Right kidney (tissue), 1 donor: ENCODE data around the gene ZNF598.

ENCODE experiments used
- DNase-seq: peaks from one replicate; pipeline ENCODE4 v3.0.0-alpha.2; 2016

Gene ZNF598

DNA sequence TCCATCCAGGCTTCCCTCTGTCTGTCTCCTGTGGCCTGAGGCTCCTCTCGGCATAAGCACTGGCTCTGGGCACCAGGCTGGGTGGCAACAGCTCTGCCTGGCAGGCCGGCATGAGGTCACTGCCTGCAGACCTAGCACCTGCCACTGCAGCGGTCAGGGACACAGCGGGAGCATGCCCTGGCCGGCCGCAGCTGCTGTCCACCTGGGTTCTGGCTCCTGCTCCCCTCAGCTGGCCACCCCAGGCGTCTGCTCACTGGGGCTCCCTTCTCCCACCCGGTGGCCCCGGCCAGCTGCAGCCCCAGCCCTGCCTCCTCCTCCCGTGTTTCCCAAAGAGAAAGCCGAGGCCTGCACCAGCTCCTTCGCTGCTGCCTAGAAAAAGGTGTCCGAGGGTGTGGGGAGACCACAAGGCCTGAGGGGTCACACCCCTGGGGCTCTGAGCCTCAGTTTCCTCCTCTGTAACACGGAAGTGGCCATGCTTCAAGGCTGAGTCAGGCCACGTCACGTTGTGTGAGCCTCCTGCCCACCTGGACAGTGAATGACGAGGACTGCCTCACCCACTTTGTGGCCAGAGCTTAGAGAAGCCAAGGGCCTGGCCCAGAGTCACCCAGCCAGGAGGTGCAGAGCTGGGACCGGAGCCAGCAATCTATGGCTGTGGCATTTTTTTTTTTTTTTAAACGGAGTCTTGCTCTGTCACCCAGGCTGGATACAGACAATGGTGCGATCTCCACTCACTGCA lies 31.3 kb upstream of the ZNF598 start:
- no peak for DNase-seq

DNA sequence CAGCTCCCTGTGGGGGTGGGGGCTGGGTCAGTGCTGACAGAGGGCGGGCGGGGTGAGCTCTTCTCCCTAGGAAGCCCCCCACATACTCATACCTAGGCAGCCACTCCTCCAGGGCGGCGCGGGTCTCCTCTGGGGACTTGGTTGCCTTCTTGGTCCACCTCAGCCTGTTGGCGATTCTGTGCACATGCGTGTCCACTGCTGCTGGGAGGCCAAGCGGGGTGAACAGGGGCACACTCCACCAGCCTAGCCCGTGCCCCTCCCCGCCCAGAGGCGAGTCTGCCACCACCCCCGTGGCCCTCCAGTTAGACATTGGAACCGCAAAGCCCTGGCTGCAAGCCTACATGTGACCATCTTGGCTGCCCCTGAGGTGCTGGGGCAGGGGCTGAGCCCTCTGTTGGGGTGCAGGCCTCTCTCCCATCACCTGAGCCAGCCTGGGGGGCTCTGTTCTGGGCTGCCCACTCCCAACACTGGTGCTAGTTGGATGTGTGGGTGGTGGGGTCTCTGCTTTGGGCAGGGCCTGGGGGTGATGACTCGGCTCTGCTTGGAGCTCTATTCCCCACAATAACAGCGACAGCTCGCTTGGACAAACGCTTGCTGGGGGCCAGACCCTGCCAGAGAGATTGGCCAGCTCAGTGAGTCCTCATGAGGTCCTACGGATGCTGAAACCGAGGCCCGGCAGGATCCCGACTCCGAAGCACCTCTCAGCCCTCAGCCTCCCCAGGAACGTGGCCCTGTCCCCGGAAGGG lies 30.6 kb upstream of the ZNF598 start:
- DNase-seq, result no peak

DNA sequence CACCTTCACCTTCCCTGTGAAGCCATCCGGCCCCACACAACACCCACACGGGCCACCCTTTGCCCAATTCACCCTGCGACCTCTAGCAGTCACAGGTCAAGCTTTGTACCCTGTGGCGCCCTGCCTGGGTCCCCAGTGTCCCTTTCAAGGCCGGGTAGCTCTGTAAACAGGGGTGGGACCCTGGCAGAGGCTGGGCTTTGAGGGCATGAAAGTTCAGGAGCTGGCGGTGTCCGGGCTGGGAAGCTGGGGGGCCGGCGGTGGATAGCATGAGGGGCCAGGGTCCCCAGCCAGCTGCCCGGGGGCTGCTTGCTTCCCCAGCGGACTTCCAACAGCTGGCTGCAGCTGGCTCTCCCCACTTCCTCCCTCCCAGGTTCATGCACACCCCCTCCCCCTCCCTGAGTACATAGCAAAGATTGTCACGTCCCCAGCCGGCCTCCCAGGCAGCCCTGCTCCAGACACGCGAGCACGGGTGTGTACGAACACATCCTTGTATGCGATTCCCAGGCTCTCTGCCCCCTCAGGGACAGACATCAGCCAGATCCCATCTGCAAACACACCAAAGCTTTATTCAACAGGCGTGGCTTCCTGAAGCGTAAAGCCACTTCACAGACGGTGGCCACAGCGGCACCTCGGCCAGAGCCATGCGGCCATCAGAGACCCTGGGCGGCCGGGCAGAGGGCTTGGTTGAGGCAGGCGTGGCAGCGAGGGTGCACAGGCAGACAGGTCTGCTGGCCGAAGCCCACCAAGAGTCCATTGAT lies 29.8 kb upstream of the ZNF598 start:
- DNase-seq, result peak; percentile 73

DNA sequence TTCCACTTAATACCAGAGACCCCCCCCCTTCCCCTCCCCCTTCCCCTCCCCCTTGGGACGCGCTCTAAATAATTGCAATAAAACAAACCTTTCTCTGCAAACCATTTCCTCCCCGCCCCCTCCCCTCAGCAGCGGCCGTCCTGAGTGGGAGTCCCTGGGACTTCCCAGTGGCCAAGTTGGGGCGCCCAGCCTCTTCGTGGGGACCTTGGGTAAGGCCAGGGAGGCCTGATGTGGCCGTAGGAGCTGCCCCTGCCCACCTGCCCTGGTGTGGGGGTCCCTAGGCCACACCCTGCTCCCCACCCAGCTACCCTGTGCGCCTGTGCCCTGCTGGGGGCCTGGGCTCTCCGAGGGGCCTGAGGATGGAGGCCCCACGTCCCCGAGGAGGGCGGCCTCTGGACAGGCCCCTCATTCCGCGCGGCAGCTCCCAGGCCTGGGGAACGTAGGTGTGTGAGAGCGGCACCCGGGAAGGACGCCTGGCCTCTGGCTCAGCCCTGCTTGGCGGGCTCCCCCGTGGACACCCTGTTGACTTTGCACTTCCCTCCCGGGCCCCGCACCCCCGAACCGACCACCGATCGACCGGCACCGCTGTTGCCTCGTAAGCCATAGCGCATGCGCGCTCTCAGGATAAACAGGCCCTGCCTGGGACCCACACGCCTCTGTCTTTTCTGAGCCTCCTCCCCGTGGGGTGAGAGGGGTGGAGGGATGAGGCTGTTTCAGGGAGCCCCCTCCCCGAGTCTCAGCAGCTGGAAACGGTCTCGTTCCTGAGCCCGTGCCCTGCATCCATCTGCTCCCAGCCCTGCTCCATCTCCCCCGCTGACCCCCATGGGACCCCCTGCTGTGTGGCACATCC lies 29.0 kb upstream of the ZNF598 start:
- DNase-seq, result peak; percentile 69

DNA sequence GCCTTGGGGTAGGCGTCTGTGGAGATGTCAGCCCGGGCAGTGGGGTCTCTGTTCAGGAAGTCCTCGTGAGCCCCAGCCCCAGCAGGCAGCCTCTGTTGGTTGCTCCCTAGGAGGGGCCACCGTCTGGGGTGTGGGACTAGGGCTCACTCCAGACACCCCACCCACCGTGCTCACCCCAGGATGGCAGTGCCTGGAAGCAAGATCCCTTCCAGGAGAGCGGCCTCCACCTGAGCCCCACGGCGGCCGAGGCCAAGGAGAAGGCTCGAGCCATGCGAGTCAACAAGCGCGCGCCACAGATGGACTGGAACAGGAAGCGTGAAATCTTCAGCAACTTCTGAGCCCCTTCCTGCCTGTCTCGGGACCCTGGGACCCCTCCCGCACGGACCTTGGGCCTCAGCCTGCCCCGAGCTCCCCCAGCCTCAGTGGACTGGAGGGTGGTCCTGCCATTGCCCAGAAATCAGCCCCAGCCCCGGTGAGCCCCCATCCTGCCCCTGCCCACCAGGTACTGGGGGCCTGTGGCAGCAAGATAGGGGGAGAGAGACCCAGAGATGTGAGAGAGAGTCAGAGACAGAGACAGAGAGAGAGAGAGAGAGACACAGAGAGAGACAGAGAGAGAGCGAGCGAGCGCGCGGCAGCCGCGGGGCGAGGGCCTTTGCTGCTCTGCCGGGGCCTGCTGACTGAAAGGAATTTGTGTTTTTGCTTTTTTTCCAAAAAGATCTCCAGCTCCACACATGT lies 28.2 kb upstream of the ZNF598 start:
- no peak for DNase-seq

DNA sequence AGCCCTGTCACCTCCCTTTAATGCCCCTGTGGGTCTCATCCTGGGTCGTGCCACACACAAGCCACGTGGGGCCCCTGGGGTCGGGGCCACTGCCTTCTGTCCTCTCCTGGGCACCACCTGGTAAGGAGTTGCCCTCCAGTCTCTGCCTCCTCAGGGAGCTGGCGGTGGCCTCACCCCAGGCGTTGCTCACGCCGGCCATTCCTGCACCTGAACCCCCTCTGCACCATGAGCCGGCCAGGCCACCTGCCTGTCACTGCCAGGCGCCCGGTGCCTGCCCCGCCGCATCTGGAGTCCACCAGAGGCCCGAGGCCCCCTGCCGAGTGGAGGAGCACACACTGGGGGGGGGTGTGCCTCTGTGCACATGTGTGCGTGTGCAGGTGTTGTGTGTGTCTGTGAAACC lies 27.5 kb upstream of the ZNF598 start:
- no peak for DNase-seq

DNA sequence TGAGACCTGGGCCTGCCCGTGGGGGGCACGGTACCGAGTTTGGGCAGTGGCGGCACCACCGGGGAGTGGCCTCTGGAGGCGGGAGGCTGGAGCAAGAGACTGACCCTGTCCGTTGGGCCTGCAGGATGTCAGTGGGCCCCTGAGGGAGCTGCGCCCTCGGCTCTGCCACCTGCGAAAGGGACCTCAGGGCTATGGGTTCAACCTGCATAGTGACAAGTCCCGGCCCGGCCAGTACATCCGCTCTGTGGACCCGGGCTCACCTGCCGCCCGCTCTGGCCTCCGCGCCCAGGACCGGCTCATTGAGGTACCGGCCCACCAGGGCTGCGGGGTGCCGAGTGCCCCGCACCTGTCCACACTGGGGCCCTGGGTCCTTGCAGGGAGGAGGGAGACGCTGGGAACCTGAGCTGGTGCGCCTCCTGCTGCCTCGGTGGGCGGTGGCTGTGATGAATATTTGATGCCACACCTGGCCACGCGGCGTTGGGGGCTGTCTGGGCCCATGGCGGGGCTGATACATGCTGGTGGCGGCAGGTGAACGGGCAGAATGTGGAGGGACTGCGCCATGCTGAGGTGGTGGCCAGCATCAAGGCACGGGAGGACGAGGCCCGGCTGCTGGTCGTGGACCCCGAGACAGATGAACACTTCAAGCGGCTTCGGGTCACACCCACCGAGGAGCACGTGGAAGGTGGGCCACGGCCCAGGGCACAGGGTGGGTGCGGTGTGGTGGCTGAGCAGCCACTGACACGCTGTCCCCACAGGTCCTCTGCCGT lies 26.8 kb upstream of the ZNF598 start:
- no peak for DNase-seq

DNA sequence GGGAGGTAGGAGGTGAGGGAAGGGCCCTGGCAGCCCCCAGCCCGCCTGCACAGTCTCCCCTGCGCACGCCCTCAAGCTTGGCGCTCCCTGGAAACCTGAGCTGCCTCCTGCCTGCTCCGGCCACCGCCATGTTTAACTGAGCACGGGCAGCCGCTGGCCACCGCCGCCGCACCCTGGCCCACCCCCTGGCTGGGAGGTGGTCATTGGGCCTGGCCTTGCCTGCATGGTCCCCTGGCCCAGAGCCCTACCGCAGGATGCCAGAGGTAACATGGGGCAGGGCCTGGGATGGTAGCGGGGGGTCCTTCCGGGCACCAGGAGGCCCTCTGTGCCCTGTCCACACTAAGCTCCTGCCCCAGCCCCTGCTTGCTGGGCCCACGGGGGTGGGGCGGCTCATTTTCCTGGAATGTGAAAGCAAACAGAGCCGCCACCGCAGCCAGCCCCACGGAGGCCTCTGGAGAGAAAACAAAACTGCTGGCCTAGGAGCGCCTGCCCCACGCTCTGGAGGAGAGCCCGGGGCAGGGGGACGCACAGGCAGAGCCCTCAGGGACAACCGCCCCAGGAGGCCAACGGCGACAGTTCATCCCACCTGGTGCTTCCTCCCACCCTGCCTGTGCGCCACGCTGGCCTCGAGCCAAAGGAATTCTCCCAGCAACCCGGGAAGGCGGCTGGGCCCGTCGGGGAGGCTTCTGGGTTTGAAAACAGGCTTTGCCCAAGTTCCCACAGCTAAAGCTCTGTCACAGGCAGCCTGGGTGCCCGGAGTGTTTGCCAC lies 26.0 kb upstream of the ZNF598 start:
- peak; percentile 89 for DNase-seq

DNA sequence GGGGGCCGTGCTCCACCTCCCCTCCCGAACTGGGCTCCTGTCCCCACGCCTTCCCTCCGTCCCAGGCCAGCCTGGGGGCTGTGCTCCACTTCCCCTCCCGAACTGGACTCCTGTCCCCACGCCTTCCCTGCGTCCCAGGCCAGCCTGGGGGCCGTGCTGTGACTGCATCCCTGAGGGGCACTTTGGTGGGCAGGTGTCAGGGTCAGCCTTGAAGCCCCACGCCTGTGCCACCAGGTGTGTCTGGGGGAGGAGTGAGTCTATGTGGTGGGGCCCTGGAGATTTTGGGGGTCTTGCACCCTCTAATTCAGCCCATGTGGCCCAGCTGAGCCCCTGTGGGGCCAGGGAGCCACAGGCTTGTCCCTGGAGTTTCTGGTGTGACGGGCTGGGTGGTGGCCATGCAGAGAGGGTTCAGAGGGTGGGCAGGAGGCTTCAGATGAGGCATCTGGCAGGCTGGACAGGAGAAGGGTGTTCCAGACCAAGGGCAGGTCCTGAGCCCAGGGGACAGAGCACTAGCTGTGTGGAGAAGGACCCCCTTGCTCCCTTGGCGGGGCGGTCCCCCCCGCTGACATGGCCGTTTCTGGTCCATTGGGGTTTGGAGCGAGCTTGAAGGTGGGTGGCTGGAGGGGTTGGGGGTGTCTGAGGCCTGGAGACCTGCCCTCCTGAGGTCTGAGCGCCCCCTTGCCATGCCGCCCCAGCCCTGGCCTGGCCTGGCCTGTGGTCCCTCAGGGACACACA lies 25.2 kb upstream of the ZNF598 start:
- peak; percentile 19 for DNase-seq

DNA sequence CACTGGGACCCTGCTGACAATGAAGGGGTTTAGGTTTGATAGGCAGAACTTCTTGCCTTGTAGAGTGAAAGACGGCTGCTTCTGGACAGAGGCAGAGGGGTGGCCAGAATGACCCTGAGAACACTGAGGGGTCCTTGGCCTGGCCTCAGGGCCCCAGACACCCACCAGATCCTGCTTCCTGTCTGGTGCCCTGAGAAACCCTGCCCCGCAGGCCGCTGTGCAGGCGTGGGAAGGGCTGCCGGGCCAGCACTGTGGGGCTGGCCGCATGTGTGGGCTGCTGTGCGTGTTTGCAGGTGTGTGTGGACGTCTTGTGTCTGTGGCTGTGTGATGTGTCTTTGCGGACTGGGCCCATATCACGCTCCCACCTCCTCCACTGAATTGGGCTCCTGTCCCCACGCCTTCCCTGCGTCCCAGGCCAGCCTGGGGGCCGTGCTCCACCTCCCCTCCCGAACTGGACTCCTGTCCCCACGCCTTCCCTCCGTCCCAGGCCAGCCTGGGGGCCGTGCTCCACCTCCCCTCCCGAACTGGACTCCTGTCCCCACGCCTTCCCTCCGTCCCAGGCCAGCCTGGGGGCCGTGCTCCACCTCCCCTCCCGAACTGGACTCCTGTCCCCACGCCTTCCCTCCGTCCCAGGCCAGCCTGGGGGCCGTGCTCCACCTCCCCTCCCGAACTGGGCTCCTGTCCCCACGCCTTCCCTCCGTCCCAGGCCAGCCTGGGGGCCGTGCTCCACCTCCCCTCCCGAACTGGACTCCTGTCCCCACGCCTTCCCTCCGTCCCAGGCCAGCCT lies 24.5 kb upstream of the ZNF598 start:
- peak; percentile 69 for DNase-seq

DNA sequence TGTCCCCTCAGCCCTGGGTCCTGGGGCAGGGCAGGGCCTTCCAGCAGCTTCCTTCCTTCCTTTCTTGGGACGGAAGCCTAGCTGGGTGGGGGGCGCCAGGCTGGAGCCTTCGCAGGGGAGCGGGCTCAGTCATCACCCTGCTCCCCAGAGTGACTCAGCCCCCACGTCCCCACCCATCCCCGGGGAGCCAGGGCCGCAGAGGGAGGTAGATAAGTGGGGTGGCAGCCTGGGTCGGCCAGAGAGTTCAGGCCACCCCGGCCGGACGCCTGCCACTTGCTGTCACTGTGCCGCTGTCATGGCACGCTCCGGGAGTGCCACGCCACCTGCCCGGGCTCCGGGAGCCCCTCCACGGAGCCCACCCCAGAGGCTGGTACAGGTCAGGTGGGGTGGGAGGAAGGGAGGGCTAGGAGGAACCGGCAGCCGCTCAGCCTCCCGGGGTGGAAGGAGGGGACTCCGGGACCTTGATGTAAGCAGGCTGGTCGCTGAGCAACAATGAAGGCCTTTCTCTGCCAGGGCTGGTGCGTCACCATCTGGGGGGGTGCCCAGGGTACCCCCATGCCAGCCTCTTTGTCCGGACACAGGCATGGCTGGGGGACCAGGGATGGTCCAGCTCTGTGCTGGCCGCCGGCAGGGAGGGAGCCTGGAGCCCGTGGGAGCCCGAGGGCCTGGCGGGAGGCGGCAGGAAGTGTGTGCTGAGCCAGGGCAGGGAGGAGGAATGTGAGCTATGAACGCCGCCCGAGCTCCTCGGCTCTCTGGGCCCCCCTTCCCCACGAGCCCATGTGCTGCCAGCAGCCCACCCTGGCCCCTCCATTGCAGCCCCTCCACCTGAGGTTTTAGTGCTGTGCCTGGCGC lies 23.7 kb upstream of the ZNF598 start:
- DNase-seq, result peak; percentile 83

DNA sequence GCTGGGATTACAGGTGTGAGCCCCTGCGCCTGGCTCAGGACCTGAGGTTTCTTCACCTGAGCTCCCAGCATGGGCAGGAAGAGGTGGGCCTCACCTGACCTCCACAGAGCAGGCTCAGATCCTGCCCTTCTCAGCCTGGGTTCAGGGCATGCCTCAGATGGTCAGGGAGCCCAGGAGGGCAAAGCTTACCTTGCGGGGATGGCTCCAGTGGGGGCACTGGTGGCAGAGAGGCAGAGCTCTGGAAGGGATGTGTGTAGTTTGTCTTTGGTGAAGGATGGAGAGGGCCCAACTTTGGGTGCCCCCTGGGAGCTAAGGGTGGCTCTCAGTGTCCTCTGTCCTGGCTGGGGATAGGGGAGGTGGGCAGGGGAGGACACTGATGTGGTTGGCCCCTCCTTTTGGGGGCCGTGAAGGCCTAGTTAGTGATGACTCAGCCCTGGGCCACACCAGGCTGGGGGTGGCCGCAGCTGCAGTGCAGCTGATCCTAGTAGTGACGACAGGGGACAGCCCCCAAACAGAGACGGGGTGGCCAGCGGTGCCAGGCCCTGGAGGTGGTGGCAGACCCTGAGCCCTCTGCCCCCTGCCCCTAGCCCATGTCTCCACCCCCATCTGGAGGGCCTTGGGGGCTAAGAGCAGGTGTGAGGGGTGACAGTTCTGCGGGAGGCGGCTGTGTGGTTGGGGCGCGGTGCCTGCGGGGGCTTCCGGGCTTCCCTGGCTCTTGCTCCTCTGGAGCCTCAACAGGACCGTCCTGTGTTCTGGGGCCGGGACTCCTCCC lies 22.9 kb upstream of the ZNF598 start:
- DNase-seq, result peak; percentile 19

DNA sequence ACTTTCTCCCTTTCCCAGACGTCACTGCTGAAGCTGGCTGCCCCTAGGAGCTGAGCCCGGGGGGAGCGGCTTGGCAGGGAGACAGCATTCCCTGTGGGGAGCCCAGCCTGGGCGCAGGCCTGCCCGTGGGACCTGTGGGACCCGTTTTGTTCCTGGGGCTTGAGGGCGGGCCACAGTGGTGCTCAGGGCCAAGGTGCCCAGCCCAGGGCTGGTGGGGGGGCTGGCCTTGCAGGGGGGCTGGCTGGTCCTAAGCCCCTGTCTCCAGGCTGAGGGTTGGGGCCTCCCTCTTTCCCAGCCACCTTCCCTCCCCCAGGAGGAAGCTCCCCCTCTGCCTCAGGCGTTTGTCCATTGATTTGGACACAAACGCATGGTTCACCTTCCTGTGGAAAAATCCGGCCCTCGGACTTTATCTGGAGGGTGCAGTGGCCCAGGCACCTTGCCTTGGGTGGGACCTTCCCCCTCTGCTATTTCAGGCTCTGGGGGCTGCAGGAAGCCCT lies 21.5 kb upstream of the ZNF598 start:
- no peak for DNase-seq

DNA sequence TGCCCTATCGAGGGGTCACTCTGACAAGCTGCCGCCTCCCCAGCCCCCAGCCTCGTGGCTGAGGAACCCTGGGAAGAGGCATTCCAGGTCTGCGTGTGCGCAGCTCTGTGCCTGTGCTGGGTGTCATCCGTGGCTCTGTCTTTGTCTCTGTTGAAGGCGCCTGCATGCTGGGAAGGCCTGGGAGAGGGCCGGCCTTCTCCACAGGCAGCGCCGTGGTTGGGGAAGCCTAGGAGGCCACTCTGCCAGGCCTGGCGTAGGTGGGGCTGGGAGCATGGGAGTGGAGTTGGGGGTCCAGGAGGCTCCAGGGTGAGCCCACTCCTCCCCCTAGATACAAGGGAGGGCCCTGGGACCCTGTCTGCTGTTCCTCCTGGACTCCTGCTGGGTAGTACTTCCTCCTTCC lies 20.4 kb upstream of the ZNF598 start:
- DNase-seq, result no peak

DNA sequence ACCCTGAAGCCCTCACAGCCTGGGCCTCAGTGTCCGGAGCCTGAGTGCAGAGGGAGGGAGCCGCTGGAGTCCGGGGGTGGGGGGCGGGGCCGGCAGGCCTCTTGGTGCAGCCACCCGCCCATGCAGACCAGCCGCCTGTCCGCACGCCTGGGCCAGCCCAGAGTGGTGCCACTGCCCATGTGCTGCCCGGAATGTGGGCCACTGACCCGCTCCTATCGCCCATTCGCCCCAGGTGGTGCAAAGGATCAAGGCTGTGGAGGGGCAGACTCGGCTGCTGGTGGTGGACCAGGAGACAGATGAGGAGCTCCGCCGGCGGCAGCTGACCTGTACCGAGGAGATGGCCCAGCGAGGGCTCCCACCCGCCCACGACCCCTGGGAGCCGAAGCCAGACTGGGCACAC lies 19.7 kb upstream of the ZNF598 start:
- no peak for DNase-seq

DNA sequence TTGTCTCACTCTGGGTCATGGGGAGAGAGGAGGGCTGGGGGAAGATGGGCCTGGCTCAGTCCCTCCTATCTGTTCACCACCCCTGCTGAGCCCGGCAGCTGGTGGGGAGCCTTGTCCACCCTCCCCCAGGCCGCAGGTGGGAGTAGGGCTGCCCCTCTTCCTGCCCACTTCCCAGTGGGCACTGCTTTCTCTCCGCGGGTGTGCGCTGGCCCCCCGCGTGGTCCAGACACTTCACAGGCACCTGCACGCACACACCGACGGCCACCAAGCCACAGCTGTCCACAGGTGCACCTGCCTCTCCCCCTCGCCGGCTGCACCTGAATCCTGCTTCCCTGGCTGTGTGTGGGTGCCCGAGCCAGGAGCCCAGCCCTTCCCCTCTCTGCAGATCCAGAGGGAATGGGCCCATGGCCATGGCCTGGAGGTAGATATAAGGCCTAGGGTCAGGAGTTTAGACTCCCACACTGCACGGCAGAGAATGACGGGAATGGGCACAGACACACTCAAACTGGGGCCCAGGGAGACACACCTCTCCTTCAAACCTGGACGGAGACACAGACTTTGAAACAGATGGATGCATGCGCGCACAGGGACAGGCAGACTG lies 19.1 kb upstream of the ZNF598 start:
- no peak for DNase-seq
